ENCODE data around the gene ANXA3.
A peak's percentile ranks its signal among the peaks of the same experiment; 100 is the strongest.

The ANXA3 gene

DNA sequence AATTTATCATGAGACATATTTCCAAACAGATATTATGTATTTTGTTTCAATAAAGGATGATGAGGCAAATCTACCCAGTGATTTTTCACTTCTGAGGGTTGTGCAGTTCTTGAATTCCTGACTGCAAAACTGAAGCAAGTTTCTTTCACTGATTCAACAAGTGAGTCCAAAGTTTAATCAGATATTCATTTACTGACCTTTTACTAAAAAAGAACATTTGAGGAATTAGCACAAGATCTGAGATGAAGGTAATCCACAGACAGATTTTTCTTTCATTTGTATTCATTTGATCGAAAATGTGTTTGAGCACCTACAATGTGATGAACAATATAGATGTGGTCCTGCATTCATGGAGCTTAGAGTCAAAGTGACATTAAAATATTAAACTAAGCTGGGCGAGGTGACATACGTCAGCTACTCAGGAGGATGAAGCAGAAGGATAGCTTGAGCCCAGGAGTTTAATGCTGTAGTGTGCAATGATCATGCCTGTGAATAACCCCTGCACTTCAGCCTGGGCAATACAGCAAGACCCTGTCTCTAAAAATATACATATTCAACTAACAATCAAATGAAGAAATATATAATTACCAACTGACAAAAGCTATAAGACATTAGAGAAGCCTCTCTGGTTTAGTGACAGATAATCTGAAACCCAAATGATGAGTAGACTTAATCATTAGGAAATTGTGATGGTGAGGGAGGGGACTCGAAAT, 76.6 kb downstream of the ANXA3 start:
- DNase-seq (ENCODE audit: low read depth, low spot score), result no peak

DNA sequence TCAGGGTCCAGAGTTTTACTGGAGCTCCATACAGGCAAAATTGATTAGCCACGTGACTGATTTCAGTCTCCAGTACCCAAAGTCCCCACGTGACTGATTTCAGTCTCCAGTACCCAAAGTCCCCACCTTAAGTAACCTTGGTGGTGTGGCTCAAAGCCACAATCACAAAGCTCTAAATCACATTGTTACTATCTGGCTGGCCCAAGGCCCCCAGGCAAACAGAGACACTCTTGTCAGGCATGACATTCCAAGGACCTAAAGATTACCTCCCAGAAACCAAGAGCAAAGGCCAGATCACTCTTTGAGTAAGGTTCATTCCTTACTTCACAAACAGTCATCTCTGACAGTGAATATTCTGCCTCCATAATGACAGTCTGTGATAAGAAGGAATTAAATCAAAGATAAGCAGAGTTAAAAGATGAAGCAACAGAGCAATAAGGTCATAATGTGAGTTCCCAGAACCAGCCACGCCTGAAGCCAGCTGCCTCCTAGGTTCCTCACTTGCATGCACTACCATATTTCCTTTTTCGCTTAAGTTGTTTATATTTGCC, 78.5 kb downstream of the ANXA3 start:
- DNase-seq (ENCODE audit: low read depth, low spot score), result no peak
- H3K4me3 ChIP-seq (ENCODE audit: low read length), result no peak overlapping the region

More for the DNA sequence above, 76.6 kb downstream of the ANXA3 start:
- no peak overlapping the region for H3K4me3 ChIP-seq (ENCODE audit: low read length)

DNA sequence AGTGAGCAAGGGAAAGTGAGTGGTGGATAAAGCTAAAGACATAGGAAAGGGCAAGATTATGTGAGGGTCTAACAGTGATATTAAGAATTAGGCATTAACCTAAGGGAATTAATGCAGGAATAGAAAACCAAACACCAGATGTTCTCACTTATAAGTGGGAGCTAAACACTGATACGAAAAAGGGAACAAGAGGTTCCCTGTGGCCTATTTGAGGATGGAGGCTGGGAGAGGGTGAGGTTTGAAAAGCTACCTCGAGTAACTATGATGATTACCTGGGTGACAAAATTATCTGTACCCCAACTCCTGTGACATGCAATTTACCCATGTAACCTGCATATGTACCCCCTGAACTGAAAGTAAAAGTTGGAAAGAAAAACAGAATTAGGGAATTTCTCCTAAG, 79.0 kb downstream of the ANXA3 start:
- no peak overlapping the region for H3K4me3 ChIP-seq (ENCODE audit: low read length)
- DNase-seq (ENCODE audit: low read depth, low spot score), result no peak

DNA sequence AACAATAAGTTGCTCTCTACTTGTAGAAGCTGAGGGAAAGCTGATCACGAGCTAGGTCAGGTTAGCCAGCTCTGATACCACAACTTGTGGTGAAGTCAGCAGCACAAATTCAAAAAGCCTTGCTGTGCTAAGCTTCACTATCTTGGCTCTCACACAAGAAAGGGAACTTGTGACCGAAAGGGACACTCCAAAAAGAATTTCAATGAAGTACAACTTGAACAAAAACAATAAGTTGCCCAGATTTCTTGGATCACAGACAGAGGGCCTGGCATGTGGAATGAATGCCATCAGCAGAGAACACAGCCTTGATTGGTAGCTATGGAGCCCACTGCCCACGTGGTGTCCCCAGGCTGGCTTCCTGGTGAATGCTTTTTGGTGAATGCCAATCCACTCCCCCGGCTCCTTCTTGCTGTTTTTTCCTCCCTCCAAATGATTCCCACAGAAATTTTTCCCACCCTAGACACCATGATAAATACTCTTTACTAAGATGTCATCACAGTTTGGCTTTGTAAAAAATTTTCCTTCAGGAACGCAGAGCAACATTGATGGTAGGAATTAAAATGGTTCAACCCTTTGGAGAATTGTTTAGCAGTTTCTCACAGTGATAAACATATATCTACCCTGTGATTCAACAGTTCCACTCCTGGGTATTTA, 82.6 kb downstream of the ANXA3 start:
- no peak overlapping the region for H3K4me3 ChIP-seq (ENCODE audit: low read length)
- no peak for DNase-seq (ENCODE audit: low read depth, low spot score)

DNA sequence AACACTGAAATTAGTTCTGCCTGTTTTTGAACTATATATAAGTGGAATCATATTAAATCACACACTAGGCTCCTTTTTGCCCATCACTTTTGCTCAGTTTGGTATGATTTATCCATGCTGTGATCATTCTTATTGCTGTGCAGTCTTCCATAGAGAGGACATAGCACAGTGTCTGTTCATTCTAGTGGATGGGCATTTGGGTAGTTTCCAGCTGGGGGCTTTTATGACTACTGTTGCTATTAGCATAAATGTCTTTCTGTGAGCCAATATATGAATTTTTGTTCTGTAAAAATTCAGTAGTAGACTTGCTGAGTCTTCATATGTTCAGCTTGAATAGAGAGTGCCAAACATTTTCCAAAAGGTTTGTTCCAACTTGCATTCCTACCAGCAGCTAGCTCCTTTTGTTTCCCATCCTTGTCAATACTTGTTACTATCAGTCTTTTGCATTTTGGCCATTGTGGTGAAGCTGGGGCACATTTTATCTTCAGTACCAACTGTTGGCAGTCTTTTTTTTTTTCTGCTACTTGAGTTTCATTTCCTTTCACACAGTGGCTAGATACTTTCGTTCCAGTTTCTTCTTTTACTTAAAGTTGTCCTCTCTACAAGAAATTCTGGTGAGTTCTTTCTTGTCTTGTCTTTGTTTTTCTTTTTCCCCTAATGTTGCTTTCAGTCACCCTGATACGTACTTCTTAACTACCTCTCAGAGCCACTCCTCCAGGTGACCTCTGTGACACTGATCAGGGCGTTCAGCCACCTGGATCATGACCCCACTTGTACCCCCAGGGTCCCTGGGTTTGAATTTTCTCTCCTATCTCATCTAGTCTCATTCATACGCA, 87.0 kb downstream of the ANXA3 start:
- no peak overlapping the region for H3K4me3 ChIP-seq (ENCODE audit: low read length)
- peak; percentile 50 for DNase-seq (ENCODE audit: low read depth, low spot score)

DNA sequence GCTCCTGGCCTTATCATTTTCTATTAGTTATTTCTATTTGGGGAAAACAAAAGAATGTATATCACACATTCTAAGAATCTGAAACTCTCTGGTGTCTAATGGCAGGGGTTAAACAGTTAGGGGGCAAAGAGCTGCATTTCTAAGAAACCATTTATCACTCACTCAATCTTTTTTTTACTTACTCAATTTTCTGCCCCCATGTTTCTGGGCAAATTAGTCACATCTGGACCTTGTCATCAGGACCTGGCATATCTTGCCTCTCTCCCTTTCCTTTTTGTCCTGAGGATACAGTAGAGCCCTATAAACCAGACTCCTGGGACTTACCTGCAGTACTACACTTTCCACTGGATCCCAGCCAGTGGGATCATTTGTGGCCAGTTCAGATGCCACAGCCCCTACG, 89.1 kb downstream of the ANXA3 start:
- H3K4me3 ChIP-seq (ENCODE audit: low read length), result no peak overlapping the region
- no peak for DNase-seq (ENCODE audit: low read depth, low spot score)

DNA sequence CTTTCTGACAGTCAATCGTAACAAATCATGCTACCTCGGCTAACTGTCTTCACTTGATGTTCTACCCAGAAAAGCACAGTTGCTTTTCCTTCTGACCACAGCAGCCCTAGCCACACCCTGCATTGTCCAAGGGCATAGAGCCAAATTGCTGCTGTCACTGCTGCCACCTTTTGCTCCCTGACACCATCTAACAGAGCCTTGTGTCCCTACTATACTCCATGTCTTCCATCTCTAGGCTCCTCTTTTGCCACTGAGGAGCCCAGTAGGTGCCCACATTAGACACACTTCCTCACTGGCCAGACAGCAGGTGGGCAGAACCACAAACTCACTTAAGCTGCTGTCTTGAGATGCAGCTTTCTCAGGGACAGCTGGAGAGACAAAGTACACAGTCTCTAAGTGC, 91.4 kb downstream of the ANXA3 start:
- DNase-seq (ENCODE audit: low read depth, low spot score), result no peak
- no peak overlapping the region for H3K4me3 ChIP-seq (ENCODE audit: low read length)

DNA sequence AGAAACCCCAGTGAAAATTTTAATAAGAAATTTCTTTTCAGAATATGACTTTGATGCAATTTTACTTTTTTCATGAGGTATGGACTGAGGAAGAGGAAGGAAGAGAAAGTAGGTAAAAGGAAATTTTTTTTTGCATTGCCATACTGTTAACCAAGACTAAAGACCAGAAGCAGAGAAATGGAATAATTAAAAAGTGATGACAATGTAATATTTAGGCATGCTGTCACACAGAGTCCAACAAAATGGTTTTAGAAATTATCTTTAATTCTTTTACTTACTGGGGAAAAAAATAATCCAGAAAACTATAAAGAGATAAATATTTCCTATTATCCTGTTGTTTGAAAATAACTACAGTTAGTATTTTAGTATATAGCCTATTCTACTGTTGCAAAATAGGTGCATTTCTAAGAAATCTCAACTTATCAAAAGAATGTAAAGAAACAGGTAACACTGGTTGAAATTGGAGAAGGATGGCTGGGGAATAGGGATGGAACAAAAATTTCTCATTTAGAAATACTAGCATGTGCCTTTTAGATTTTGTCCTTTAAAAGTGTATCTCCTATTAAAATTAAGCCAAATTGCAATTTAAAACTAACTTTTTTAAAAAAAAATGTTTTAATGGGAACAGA, 92.6 kb downstream of the ANXA3 start:
- no peak overlapping the region for H3K4me3 ChIP-seq (ENCODE audit: low read length)
- DNase-seq (ENCODE audit: low read depth, low spot score), result no peak

DNA sequence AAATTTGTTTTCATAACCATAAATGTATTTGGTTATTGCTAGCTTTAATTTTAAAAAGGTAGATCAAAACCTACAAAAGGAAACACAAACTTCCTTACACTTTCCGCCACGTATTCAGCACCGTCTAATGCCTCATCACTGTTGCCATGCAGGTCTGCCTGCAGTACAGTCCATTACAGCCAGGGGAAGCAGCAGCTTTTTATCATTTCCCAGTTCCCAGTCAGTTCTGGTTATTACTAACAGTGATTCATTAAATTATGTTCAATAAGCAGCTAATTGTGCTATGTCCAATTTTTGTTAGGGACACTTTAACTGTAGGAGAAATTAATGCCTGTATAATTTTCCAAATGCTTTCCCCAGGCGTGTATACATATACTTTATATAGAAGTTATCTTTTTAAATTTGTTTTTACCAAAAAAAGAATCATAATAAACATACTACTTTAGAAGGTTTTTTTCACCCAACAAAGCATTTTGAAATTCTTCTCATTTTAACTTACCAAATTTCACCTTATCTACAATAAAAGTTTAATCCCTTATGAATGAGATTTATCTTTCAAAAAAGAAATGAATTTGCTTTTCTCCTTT, 93.3 kb downstream of the ANXA3 start:
- H3K4me3 ChIP-seq (ENCODE audit: low read length), result no peak overlapping the region
- peak; percentile 75 for DNase-seq (ENCODE audit: low read depth, low spot score)

DNA sequence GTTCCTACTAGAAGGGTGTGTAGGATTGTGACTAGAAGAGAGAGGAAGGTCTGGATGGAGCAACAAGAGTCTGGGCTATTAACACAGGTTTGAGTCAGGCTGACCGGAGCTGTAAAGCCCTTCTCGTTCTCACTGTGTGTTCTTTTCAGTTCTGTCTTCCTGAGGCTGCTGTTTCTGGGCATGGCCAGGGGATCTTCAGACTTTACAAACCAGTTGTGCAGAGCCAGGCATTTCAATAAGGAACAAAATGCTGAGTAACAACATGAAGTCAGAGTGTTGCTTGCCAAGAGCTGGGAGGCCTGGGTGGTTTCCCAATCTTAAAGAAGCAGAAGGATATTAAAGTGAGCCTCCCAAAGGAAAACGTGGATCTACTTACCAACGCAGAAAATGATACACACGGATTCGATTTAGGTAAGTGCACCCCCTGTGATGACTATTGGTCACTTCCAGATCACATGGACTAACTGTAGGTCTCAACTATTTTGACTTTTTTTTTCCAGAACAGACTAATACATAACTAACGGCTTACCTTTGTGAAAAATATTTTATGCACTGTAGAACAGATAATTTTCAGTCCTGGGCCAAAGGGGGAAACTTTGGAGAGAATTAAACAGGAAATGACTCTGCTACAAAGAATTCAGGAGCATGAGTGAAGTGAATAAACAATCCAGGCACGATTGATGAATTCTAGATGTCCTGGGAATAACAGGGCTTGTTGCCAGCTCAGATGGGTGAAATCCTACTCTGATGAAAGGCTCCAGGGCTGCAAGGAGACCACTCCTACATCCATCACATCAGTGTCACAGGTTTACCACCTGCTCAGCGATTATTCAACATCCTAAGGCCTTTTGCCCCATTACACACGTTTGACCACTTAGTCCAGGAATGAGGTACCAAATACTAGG, 94.5 kb downstream of the ANXA3 start:
- H3K4me3 ChIP-seq (ENCODE audit: low read length), result no peak overlapping the region
- DNase-seq (ENCODE audit: low read depth, low spot score), result no peak

DNA sequence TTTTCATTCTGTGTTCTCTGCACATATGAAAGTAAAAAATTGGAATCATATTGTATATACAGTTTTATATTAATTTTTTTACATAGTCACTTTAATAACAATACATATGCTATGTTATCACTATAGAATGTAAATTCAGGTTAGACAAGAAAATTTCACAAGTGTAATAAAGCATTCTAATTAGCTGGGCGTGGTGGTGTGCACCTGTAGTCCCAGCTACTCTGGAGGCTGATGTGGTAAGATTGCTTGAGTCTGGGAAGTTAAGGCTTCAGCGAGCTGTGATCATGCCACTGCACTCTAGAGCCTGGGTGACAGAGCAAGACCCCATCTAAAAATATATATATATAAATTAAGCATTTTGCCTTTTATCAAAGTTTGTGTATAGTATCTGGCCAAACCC, 95.7 kb downstream of the ANXA3 start:
- no peak overlapping the region for H3K4me3 ChIP-seq (ENCODE audit: low read length)
- no peak for DNase-seq (ENCODE audit: low read depth, low spot score)

DNA sequence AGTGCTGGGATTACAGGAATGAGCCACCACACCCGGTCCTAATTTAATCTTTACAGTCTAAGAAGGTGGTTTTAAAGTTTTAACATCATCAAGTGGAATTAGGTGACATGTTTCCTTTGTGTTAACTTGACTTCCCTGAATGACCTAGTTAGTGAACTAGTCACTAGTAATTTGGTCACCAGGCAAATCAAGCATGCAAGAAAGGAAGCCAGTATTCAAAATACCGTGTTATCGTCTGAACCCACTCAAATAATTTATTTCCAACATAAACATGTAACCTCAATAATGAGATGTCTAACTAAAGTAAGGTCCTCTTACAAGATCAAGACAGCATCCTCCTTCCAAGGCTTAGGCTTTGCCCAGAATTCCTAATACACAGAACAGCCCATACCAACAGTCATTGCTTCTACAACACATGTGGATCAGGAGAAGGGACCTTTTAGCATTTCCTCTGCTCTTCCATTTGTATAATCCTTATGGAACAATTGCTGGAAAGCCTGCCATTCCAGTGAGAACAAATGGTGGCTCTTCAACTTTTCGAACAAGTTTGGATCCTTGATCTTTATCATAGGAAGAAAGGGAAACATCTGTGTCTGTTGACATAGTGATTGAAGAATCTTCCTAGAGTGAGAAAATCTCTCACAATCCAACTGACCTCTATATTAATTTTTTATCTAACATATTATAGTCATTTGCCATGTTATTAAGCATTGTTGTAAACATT, 97.2 kb downstream of the ANXA3 start:
- DNase-seq (ENCODE audit: low read depth, low spot score), result no peak
- H3K4me3 ChIP-seq (ENCODE audit: low read length), result no peak overlapping the region

DNA sequence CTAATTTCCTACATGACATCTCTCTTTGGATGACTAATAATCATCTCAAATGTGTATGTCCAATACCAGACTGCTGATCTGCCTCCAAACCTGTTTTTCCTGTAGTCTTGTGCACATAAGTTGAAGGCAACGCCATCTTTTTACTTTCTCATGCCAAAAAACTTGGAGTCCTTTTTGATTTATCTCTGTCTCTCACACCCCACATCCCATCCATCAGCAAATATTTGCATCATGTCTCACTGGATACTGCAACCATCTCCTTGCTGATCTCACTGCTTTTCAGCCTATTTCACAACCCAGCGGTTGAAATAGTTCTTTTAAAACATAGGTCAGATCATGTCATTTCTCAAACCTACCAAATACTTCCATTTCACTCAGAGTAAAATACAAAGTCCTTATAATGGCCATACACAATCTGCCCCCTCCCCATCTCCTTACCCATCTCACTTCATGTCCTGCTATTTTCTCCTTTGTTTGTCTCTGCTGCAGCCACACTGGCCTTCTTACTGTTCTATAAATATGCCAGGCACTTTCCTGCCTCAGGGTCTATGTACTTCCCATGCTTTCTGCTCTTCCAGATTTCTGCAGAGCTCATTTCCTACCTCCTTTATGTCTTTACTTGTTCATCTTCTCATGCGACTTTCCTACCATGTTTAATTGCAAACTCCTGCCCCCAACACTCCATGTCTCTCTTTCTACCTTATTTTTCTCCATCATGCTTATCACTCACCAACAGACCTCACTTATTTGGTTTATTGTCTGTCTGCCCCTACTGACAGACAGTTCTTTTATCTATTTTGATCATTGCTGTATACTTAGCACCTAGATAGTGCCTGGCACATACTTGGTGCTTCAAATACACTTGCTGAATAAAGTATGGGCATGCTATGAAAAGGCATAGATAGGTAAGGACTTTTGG, 98.8 kb downstream of the ANXA3 start:
- DNase-seq (ENCODE audit: low read depth, low spot score), result no peak
- no peak overlapping the region for H3K4me3 ChIP-seq (ENCODE audit: low read length)

DNA sequence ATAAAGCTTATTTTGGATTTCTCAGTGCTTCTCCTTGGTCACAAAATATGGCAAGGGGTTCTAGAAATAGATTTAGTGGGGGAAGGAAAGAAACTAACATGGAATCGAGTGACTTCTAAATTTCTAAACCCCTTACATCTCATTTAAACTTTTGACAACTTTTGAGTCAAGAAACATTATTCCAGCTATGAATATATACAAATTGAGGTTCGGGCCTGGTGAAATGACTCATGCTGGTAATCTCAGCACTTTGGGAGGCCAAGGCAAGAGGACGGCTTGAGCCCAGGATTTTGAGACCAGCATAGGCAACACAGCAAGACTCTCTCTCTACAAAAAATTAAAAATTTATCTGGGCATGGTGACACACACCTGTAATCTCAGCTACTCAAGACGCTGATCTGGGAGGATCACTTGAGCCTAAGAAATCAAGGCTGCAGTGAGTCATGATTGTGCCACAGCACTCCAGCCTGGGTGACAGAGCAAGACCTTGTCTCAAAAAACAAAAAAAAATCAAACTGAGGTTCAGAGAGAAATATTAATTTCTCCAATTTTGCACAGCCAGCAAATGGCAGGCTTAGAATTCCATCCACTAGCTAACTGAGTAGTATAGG, 99.8 kb downstream of the ANXA3 start:
- no peak for DNase-seq (ENCODE audit: low read depth, low spot score)
- H3K4me3 ChIP-seq (ENCODE audit: low read length), result no peak overlapping the region

DNA sequence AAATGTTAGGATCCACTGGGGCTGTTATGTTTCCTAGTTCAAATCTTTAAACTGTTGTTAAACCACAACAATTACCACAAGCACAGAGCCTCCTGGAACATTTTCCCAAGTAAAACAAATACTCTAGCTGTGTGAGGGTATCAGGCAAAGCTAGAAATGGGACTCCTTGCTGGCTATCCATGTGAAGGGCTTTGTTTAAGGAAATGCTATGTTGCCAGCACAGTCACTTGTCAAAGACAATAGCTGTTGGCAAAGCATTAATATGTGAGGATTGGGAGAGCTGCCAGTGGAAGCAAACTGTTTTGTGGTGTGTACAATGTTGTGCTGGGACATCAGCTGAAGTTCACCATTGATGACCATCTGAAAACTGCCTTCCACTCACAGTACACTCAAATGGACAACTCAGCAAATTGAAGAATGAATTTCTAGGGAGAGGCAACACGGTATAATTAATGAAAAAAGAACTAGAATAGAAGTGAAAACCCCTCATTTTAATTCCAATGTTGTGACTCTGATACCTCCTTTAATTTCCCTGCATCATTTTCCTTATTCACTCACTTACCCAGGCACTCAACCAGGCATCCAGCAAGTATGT, 100.8 kb downstream of the ANXA3 start:
- DNase-seq (ENCODE audit: low read depth, low spot score), result no peak
- no peak overlapping the region for H3K4me3 ChIP-seq (ENCODE audit: low read length)

DNA sequence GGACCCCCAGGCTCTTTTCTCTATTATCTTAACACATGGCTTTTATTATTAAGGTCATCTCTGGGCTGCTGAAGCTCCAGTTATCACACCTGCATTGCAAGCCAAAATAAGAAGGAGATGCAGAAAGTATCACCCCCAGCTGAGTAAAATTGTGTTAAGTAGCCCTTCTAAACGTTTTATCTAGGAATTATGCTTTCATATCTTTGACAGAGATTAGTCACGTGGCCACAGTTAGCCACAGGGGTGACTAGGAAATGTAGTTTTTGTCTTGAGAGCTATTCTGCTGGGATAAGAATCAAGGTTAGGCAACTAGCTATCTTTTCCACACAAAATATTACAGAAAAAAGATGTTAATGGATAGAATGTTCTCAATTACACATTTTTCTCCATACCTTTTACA, 102.1 kb downstream of the ANXA3 start:
- no peak for DNase-seq (ENCODE audit: low read depth, low spot score)

More for the DNA sequence above, 102.1 kb downstream of the ANXA3 start:
- H3K4me3 ChIP-seq (ENCODE audit: low read length), result no peak overlapping the region

Measured in Jurkat, Clone E6-1 (cell line).